K562 (cell line): ENCODE measurements around the gene FARP1. TPM values are rescaled to one million over a fixed set of nuclear protein-coding genes. Genes with fewer than 3 reads are reported as not detected.

Source experiments
- ATAC-seq: fragments of 200-7000 bp; cut with Tn5 transposase; 3 replicates; pipeline ENCODE4 v1.9.1; 2020; ENCODE audit warnings: moderate library complexity
- BruUV-seq: library from RNA; stranded (reverse); fragments of 400-500 nt; replicated peaks from 2 replicates; lab custom pipeline; 2021; lab: Mats Ljungman, UMichigan
- CTCF ChIA-PET: fragments of 300-600 bp; formaldehyde crosslinking; extraction: SDS; loops from one replicate; lab custom pipeline; 2021; ENCODE audit warnings: low intra/inter-chr PET ratio; lab: Yijun Ruan, JAX
- POLR2A ChIA-PET: fragments of 300-600, 350-650 bp; sonication (Branson Sonifier 250); formaldehyde crosslinking; extraction: SDS; loops from one replicate; lab custom pipeline; 2021; ENCODE audit warnings: antibody characterized with exemption, inconsistent platforms; lab: Yijun Ruan, JAX
- DNase-seq, 4 experiments: peaks; one replicate each; pipeline versions ENCODE4 v3.0.0 to v3.0.0-alpha.2; 2011 to 2018; ENCODE audit warnings: low spot score in 3 of 4, mixed read lengths in 3 of 4; ENCODE audit errors: extremely low read depth in 1 of 4
- FAIRE-seq: peaks from 2 replicates; lab custom pipeline; 2011; peaks lifted over from hg19 to GRCh38; lab: Jason Lieb, UNC
- H2AFZ ChIP-seq: 2 replicates; pipeline ENCODE4 v1.6.0; 2011; ENCODE audit warnings: low read depth, low read length, control low read depth, inconsistent platforms
- H3K27ac ChIP-seq: fragments of 200-600 bp; 3 replicates; pipeline ENCODE4 v1.8.0; 2011; ENCODE audit warnings: low read depth, mild to moderate bottlenecking, control low read depth, inconsistent platforms, low read length, moderate library complexity, mixed read lengths; ENCODE audit errors: extremely low read depth
- H3K27me3 ChIP-seq, 2 experiments: fragments of 300-600 bp in 1 of 2; 2 replicates in 1 of 2; 3 replicates in 1 of 2; pipeline versions ENCODE4 v1.6.0 to v1.8.0; 2011; ENCODE audit warnings: inconsistent platforms in 2 of 2, low read length in 2 of 2, mild to moderate bottlenecking in 1 of 2, mixed read lengths in 1 of 2, moderate library complexity in 1 of 2; ENCODE audit not compliant: control insufficient read depth in 2 of 2, insufficient read depth in 2 of 2
- H3K36me3 ChIP-seq: fragments of 300-600 bp; 3 replicates; pipeline ENCODE4 v1.8.0; 2011; ENCODE audit warnings: mild to moderate bottlenecking, low read length, inconsistent platforms; ENCODE audit not compliant: control insufficient read depth, insufficient read depth
- H3K4me1 ChIP-seq, 2 experiments: fragments of 200-600 bp in 1 of 2; replicated peaks in 1 of 2; 2 replicates in 1 of 2; 3 replicates in 1 of 2; pipeline versions ENCODE4 v1.5.1 to v1.8.0; 2011; ENCODE audit warnings: inconsistent platforms in 2 of 2, low read length in 2 of 2, mild to moderate bottlenecking in 1 of 2, mixed read lengths in 1 of 2, moderate library complexity in 1 of 2; ENCODE audit not compliant: control insufficient read depth in 2 of 2, insufficient read depth in 2 of 2
- H3K4me2 ChIP-seq: 2 replicates; pipeline ENCODE4 v1.6.1; 2011; ENCODE audit warnings: low read length, control low read depth, inconsistent platforms, mixed read lengths; ENCODE audit not compliant: insufficient read depth
- H3K4me3 ChIP-seq: fragments of 200-600 bp; sonication (generic), shearing (Covaris generic); 2 replicates; pipeline ENCODE4 v1.5.1; 2016; ENCODE audit warnings: control low read depth, inconsistent platforms
- H3K79me2 ChIP-seq: fragments of 200-600 bp; 3 replicates; pipeline ENCODE4 v1.8.0; 2011; ENCODE audit warnings: low read length, inconsistent platforms; ENCODE audit not compliant: control insufficient read depth, insufficient read depth
- H3K9ac ChIP-seq, 2 experiments: 2 replicates each; pipeline versions ENCODE4 v1.6.0 to v1.6.1; 2011; ENCODE audit warnings: low read depth in 2 of 2, low read length in 2 of 2, control low read depth in 1 of 2, inconsistent platforms in 1 of 2, mild to moderate bottlenecking in 1 of 2, mixed read lengths in 1 of 2; ENCODE audit not compliant: insufficient read depth in 1 of 2
- H3K9me1 ChIP-seq: one replicate; pipeline ENCODE4 v1.6.0; 2011; ENCODE audit warnings: inconsistent platforms, mild to moderate bottlenecking, low read length, moderate library complexity; ENCODE audit not compliant: control insufficient read depth, insufficient read depth
- H3K9me3 ChIP-seq: replicated peaks from 2 replicates; pipeline ENCODE4 v1.5.1; 2011; ENCODE audit warnings: low read depth, low read length, inconsistent platforms; ENCODE audit not compliant: control insufficient read depth, insufficient read depth
- H4K20me1 ChIP-seq: replicated peaks from 2 replicates; pipeline ENCODE4 v1.6.1; 2011; ENCODE audit warnings: low read length, inconsistent platforms, mixed read lengths; ENCODE audit not compliant: control insufficient read depth, insufficient read depth
- BRF1 ChIP-seq: IDR thresholded peaks from 3 replicates; pipeline ENCODE4 v1.6.1; 2011; ENCODE audit warnings: borderline replicate concordance, mild to moderate bottlenecking; ENCODE audit not compliant: insufficient read length; ENCODE audit errors: extremely low read depth
- CAMTA2 ChIP-seq: fragments of 250-450 bp; sonication (Bioruptor Pico); conservative IDR thresholded peaks from 2 replicates; pipeline ENCODE4 v1.5.1; 2022
- ELF1 ChIP-seq: fragments of 200-800 bp; sonication (Bioruptor generic); IDR thresholded peaks from 2 replicates; pipeline ENCODE4 v1.6.1; 2016; ENCODE audit warnings: missing genetic modification characterization, missing compliant biosample characterization
- ELF4 ChIP-seq: fragments of 450-650 bp; formaldehyde crosslinking; IDR thresholded peaks from 2 replicates; pipeline ENCODE4 v1.4.0; 2022; ENCODE audit warnings: missing genetic modification characterization
- GATA2 ChIP-seq: sonication (generic); formaldehyde crosslinking; IDR thresholded peaks from 2 replicates; pipeline ENCODE4 v1.4.0; 2020; ENCODE audit warnings: mild to moderate bottlenecking, missing genetic modification reagents
- HMG20A ChIP-seq: fragments of 450-650 bp; formaldehyde crosslinking; conservative IDR thresholded peaks from 2 replicates; pipeline ENCODE4 v1.4.0; 2020; ENCODE audit warnings: mild to moderate bottlenecking, mixed read lengths
- HNRNPK ChIP-seq: fragments of 200-400 bp; formaldehyde crosslinking; IDR thresholded peaks from one replicate; pipeline ENCODE4 v1.6.1; 2018; ENCODE audit warnings: mild to moderate bottlenecking, low read depth, low read length; ENCODE audit not compliant: poor library complexity, severe bottlenecking
- MCM3 ChIP-seq: fragments of 450-650 bp; IDR thresholded peaks from 2 replicates; pipeline ENCODE4 v1.6.1; 2016
- MED1 ChIP-seq: sonication (generic); formaldehyde crosslinking; IDR thresholded peaks from 2 replicates; pipeline ENCODE4 v1.8.1; 2023; ENCODE audit warnings: missing genetic modification reagents, borderline replicate concordance
- NRF1 ChIP-seq, 2 experiments: fragments of 450-650 bp; IDR thresholded peaks in 1 of 2; conservative IDR thresholded peaks in 1 of 2; 2 replicates each; pipeline ENCODE4 v1.6.1; 2014; ENCODE audit warnings: mild to moderate bottlenecking in 2 of 2
- POLR2B ChIP-seq: fragments of 450-650 bp; IDR thresholded peaks from 2 replicates; pipeline ENCODE4 v1.6.1; 2018; ENCODE audit warnings: low read depth; ENCODE audit not compliant: partially characterized antibody
- PRPF4 ChIP-seq: fragments of 200-400 bp; formaldehyde crosslinking; IDR thresholded peaks from one replicate; pipeline ENCODE4 v1.6.1; 2017; ENCODE audit warnings: low read length, low read depth, mild to moderate bottlenecking; ENCODE audit not compliant: insufficient read depth, poor library complexity, severe bottlenecking
- SREBF1 ChIP-seq: fragments of 150-350 bp; IDR thresholded peaks from 2 replicates; pipeline ENCODE4 v1.6.1; 2014; ENCODE audit warnings: antibody characterized with exemption, low read depth, low read length, borderline replicate concordance
- TAL1 ChIP-seq: fragments of 450-650 bp; IDR thresholded peaks from 2 replicates; pipeline ENCODE4 v1.6.1; 2016; ENCODE audit warnings: mild to moderate bottlenecking
- WGBS: fragments of 100-300 bp; shearing (Covaris generic); methylation state at CpG from one replicate; pipeline ENCODE4 v1.1.6; 2016; ENCODE audit warnings: low coverage, mixed read lengths; ENCODE audit not compliant: insufficient coverage; ENCODE audit errors: missing lambda C conversion rate; 5-methylcytosine and 5-hydroxymethylcytosine counted together
- in situ Hi-C: fragments of 300-500 bp; cut with MboI; formaldehyde crosslinking; loops from 4 replicates; pipeline ENCODE4 v1.15.0; 2018; ENCODE audit warnings: inconsistent platforms, mixed read lengths
- intact Hi-C: fragments of 100-400 bp; cut with micrococcal nuclease; formaldehyde crosslinking; loops from 2 replicates; pipeline ENCODE4 v1.14.2; 2022
- polyA plus RNA-seq, 8 experiments: library from polyadenylated mRNA; depleted of rRNA in 4 of 8; stranded (reverse) in 5 of 8; unstranded in 3 of 8; fragments of >200 nt; fragmentation: Nextera tagmentation in 2 of 8; fragmentation: Illumina TruSeq in 1 of 8; extraction: Ambion mirVana in 2 of 8; extraction: Trizol in 1 of 8; gene quantifications; 2 replicates each; pipeline versions ENCODE4 v1.2.1 to v1.2.3, GENCODE V29; 2011 to 2014; ENCODE audit warnings: inconsistent platforms in 1 of 8, missing spikeins in 1 of 8
- total RNA-seq, 7 experiments: library from RNA; depleted of rRNA in 6 of 7; stranded (reverse); fragments of >200 nt in 6 of 7; fragmentation: Illumina TruSeq in 2 of 7; extraction: Trizol in 2 of 7; gene quantifications; 2 replicates each; pipeline versions ENCODE4 v1.2.1 to v1.2.3, GENCODE V29; 2011 to 2021; ENCODE audit warnings: low replicate concordance in 1 of 7
- TF ChIP-seq, protein P1 (sequence below): fragments of 250-450 bp; sonication (Bioruptor Pico); IDR thresholded peaks from 2 replicates; pipeline ENCODE4 v1.5.0; 2020; ENCODE audit warnings: mild to moderate bottlenecking, borderline replicate concordance
- TF ChIP-seq, protein P2 (sequence below): sonication (generic); formaldehyde crosslinking; IDR thresholded peaks from 2 replicates; pipeline ENCODE4 v1.8.1; 2023; ENCODE audit warnings: mild to moderate bottlenecking, missing genetic modification reagents, moderate library complexity

Gene FARP1
- total and polyA plus RNA-seq, 9 of the 15 experiments (the other 6 are each of a cell fraction or from before 2014, with no cell fraction given), result 0.03 to 0.29 (median 0.05) TPM; not detected in 3

DNA sequence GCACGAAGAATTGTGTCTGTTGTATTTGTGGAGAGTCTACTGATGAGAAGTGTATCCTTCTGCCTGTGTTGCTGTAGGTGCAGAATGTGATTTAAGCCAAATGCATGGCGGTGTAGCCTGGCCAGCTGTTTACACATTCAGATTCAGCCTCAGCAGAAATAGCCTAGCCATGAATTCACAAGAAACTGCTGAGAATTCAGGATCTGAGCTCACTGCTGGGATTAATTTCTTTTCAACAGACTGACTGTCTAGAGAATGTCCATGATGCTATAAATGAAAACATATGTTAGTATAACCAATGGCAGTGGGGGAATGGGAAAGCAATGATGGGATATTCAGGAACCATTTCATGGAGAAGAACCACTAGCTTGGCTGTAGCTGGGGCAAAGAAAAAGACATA is 111.6 kb downstream of the FARP1 start:
- BruUV-seq, result no TSS peak
- CTCF ChIA-PET, result no interaction called here
- no peaks in the 10 kb centered on the region for H4K20me1 ChIP-seq
- in situ Hi-C loops (no loop called here), intact Hi-C loops (no loop called here)
- H3K9me3 ChIP-seq, result no peaks in the 10 kb centered on the region
- no peak for DNase-seq
- 0% methylated on average over 2 of the region's 2 CpGs for WGBS
- H3K27me3 ChIP-seq, result peaks cover 0 to 5% of the 10 kb centered on the region in 2 experiments; a peak in 1 of 5 replicates
- no peak overlapping the region for H3K27ac ChIP-seq
- no peak overlapping the region for H3K4me2 ChIP-seq
- no peak overlapping the region for H3K4me3 ChIP-seq
- no peak overlapping the region for H3K9ac ChIP-seq
- H3K4me1 ChIP-seq, result no peaks in the 10 kb centered on the region
- no peaks in the 10 kb centered on the region for H3K36me3 ChIP-seq
- no peak for FAIRE-seq
- ATAC-seq, result no peak
- TF ChIP-seq CAMTA2 (CRISPR knock-in tag) (no peak), NRF1 (conservative IDR thresholded peaks at IDR 0.05 in 1 of 2, IDR thresholded peaks at IDR 0.05 in 1 of 2) (no peak), POLR2B (no peak), GATA2 (CRISPR knock-in tag) (no peak), HMG20A (CRISPR knock-in tag) (no peak), ELF4 (CRISPR knock-in tag) (no peak), HNRNPK (no peak), MED1 (CRISPR knock-in tag) (no peak), PRPF4 (no peak), BRF1 (no peak), SREBF1 (no peak), MCM3 (no peak), ELF1 (tag) (no peak), TAL1 (no peak)
- TF ChIP-seq, protein P1, sequence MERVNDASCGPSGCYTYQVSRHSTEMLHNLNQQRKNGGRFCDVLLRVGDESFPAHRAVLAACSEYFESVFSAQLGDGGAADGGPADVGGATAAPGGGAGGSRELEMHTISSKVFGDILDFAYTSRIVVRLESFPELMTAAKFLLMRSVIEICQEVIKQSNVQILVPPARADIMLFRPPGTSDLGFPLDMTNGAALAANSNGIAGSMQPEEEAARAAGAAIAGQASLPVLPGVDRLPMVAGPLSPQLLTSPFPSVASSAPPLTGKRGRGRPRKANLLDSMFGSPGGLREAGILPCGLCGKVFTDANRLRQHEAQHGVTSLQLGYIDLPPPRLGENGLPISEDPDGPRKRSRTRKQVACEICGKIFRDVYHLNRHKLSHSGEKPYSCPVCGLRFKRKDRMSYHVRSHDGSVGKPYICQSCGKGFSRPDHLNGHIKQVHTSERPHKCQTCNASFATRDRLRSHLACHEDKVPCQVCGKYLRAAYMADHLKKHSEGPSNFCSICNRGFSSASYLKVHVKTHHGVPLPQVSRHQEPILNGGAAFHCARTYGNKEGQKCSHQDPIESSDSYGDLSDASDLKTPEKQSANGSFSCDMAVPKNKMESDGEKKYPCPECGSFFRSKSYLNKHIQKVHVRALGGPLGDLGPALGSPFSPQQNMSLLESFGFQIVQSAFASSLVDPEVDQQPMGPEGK (CRISPR knock-in tag), result no peak
- TF ChIP-seq, protein P2, sequence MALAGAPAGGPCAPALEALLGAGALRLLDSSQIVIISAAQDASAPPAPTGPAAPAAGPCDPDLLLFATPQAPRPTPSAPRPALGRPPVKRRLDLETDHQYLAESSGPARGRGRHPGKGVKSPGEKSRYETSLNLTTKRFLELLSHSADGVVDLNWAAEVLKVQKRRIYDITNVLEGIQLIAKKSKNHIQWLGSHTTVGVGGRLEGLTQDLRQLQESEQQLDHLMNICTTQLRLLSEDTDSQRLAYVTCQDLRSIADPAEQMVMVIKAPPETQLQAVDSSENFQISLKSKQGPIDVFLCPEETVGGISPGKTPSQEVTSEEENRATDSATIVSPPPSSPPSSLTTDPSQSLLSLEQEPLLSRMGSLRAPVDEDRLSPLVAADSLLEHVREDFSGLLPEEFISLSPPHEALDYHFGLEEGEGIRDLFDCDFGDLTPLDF (CRISPR knock-in tag), result no peak
- no peaks in the 10 kb centered on the region for H3K9me1 ChIP-seq
- no peaks in the 10 kb centered on the region for H3K79me2 ChIP-seq
- POLR2A ChIA-PET, result no interaction called here
- no peak overlapping the region for H2AFZ ChIP-seq
